Daoy (cell line): Measurements from ENCODE around the gene INTS4. TPM values are rescaled to one million over a fixed set of nuclear protein-coding genes. Genes with fewer than 3 reads are reported as not detected.
"Not testable (repeated sequence)": the region's sequence is repeated elsewhere in the genome, so short reads cannot be mapped to it uniquely, and the experiment has no call there.

ENCODE experiments used
- DNase-seq: peaks from one replicate; pipeline ENCODE4 v3.0.0-alpha.2; 2015; ENCODE audit warnings: low read depth
- total RNA-seq: library from RNA; depleted of rRNA; stranded (reverse); fragments of >200 nt; shearing (Covaris generic); gene quantifications from 2 replicates; pipeline ENCODE4 v1.2.3, GENCODE V29; 2014

INTS4 gene
- total RNA-seq, 1 experiment from 2014 or later, result 35.9 TPM

DNA sequence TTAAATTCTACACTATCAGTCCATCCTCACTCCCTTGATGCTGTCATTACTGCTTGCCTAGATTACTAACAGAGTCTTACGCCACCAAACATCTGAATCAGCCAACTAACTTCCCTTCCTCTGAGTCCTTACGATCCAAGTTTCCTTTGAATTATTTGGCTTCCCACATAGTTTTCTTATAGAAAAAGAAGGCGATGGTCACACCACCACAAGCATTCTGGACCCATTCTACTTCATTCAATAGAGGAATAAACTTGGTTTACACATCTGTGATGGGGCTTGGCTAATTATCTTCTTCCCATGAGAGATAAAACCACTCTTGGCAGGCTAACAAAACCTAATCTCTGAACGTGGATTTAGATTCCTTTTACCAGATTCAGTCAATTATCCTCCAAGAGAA is 35.0 kb downstream of the INTS4 start:
- DNase-seq, result no peak

DNA sequence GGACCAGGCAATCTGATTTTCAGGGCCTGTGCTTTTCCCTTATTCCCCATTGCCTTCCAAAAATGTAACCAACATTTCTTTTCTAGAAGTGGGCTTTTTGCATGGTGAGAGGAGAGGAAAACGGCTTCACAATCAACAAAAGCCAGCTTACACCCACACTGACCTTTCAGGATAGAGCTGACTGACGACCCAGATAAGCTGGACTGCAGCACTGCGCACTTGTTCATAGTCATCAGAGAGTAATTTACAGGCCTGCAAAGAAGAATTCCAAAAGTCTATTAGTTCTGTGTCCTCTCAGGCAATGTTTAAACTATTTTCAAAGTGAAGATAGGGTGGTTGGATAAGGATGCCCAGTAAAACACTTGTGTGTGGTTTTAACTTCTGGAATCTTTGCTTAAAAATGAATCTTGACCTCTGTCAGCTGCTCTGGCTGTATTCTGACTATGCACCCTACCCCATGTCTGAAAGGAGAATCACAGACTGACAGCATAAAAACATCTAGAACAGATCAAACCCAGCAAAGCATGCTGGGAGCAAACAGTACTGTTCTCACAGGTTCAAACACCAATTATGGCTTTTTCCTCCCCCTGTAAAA is 35.8 kb downstream of the INTS4 start:
- not testable (repeated sequence) for DNase-seq

DNA sequence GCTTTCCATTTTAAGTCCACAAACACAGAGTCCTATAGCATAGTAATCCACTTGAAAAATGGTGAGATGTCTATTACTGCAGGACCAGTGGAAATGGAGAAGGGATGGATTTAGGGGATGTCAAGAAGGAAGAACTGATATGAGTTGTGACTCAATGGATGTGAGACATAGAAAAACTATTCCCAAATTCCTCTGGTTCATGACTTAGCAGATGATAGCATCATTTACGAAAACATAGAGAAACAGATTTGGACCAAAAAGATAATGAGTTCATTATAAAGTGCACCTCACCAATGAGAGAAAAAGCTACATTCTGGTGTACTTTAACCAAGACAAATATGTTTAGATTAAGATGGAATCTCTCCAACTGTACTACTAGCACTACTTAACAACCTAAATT is 51.2 kb downstream of the INTS4 start:
- not testable (repeated sequence) for DNase-seq

DNA sequence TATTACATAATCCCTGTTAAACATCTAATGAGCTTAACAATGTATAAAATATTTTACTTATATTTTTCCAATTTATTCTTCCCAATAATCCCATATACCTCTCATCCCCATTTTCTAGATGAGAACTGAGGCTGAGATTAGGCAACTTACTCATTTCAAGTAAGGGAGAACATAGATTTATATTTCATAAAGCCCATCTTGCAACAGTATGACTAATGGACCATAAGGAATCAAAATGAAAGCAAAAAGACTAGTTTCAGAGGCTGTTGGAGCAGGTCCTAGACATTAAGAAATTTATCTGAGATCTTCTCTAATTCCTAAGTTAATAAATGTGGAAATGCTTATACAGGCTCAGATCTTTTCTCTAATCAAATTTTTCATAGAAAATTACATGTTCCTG is 52.0 kb downstream of the INTS4 start:
- DNase-seq, result not testable (repeated sequence)

DNA sequence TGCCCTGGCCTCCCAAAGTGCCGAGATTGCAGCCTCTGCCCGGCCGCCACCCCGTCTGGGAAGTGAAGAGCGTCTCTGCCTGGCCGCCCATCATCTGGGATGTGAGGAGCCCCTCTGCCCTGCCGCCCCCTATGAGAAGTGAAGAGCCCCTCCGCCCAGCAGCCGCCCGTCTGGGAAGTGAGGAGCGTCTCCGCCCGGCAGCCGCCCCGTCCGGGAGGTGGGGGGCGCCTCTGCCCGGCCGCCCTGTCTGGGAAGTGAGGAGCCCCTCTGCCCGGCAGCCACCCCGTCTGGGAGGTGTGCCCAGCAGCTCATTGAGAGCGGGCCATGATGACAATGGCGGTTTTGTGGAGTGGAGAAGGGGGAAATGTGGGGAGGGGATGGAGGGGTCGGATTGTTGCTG is 60.9 kb downstream of the INTS4 start:
- not testable (repeated sequence) for DNase-seq

DNA sequence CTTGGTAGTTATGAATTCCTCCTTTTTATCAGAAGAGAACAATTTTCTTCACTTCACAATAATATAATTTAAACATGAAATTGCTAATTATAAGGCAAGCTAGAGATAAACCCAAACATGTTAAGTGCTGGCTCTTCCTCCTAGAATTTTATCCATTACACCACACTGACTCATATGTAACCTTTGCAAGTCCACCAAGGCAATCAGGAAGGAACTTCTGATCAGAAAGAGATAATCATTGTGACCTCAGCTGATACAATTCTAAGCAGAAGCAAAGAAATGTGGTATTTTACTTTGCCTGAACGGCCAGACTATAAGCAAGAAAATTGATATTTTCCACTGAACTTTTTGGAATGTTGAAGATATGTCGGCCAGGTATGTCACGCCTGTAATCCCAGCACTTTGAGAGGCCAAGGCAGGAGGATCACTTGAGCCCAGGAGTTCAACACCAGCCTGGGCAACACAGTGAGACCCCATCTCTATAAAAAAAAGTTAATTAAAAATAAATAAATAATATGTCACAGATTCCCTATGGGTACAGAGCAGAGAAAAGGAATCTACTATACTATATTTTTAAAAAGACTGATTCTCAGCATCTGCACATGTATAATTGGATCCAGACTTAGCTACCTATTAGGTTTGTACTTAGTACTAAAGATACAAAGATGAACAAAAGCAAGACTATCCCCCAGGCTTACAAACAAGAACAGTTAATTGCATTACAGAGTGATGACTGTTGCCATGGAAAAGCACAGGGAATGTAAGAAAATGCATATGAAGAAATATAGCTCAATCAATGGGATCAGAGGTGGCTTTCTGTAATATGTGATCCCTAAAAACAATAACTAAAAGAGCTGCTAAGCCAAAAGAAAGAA is 63.9 kb downstream of the INTS4 start:
- not testable (repeated sequence) for DNase-seq

DNA sequence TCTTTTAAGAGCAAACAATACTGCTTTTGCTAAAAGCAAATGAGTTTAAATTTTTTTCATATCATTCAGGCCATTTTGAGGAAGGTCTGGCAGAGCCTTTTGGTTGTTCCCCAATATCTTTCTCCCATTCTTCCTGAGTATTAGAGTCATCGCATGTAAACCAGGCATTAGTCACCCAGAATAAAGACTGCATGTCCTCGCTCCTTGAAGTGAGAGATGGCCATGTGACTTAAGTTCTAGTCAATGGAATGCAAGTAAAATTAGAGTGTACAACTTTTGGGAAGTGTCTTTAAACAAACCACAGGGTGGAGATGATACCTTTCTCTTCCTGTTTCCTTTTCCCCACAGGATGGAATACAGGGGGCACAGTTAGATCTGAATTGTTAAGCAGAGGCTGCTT is 76.8 kb downstream of the INTS4 start:
- not testable (repeated sequence) for DNase-seq

- DNase-seq, result peak; percentile 77
Measured at GRCh38 chr11:77914307-77914791, 80.1 kb downstream of the INTS4 start.

DNA sequence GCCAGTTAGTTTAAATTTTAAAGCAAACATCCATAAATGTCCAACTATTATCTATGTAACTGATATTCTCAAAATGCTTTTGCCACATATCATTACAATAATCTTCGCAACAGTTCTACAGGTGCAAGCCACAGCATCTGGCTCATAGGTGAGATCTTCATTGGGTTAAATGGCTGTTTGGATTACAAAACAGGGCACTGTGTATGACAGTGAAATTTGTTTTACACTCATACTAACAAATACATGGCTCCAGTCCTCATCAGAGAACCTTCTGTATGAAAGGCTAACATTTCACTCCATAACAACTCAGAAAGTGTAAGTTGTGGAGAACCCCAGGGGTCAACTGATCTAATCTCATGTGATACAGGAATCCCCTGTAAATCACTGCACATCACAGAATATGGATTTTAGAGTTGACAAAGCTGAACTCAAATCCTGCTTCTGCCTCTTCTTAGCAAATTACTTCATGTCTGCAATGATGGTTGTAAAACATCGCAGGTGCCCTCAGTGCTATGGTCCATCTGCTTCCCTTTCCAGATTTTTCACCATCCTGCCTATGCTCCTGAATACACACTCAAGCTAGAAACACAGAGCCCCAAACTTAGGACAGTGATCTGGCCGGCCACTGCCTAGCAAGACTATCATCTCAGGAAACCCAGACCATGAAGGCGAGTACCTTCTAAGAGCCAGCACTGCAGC is 80.7 kb downstream of the INTS4 start:
- not testable (repeated sequence) for DNase-seq

GRCh38 chr11:77910828-77911227 is 83.6 kb downstream of the INTS4 start:
- not testable (repeated sequence) for DNase-seq

- DNase-seq, result no peak
Measured at GRCh38 chr11:77909277-77909676, 85.2 kb downstream of the INTS4 start.

GRCh38 chr11:77908835-77909234 is 85.6 kb downstream of the INTS4 start:
- DNase-seq, result no peak

DNA sequence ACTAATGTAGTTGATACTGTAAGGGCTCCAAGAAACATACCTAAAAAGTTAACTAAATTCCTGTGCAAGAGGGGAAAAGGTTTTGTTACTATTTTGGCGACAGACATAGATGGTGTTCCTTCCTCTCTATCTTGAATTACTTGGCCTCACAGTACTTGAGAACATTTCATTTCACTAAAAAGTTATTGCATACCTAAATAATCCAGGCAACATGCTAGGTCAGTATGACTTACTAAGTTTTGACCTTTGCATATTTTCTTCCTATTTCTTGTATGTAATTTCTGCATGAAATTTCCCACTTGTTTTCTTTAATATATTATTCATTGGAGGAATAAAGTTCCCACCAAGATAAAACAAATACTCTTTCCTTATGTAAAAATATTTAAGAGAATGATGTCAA is 99.5 kb downstream of the INTS4 start:
- DNase-seq, result not testable (repeated sequence)

- not testable (repeated sequence) for DNase-seq
Measured at GRCh38 chr11:77891703-77892102, 102.8 kb downstream of the INTS4 start.

DNA sequence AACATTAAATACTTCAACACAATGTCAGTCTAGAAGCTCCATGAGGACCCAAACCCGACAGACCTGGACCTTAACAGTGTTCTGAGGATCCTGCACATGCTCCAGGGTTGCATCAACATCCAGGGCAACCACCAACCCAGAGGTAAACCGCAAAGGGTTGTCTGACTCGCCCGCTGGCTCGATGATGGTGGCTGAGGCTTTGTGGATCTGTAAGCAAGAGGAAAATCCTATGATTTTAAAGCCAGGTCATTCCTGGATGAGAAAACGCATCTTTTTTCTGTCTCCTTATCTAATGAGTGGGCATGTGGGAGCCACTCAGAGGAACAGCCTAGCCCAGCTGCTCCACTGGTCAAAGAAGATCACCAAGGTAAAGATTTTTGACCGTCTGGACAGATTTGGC is 103.2 kb downstream of the INTS4 start:
- peak; percentile 35 for DNase-seq

GRCh38 chr11:77890619-77891056 is 103.8 kb downstream of the INTS4 start:
- DNase-seq, result not testable (repeated sequence)

DNA sequence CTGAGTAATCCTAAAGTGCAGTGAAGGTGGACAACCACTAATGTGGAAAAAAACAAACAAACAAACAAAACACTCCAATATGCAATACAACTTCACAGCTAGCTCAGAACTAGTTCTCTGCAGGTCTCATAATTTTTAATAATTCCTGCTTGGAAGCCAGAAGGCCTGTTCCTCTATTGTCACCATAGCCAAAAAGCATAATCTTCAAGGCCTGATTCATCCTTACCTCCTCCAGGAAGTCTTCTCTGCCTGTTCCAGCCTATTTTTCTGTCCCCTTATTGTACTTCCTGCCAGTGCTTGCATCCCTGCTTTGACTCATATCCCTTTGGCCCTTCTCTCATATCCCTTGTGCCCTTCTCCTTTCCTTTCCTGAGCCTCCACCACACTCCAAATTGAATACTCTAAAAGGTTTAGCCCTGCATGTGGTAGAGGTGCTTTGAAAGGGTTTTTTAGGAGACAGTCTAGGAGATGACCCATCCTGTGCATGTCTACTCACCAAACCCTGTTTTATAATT is 104.3 kb downstream of the INTS4 start:
- DNase-seq, result not testable (repeated sequence)

GRCh38 chr11:77889045-77889444 is 105.4 kb downstream of the INTS4 start:
- not testable (repeated sequence) for DNase-seq

DNA sequence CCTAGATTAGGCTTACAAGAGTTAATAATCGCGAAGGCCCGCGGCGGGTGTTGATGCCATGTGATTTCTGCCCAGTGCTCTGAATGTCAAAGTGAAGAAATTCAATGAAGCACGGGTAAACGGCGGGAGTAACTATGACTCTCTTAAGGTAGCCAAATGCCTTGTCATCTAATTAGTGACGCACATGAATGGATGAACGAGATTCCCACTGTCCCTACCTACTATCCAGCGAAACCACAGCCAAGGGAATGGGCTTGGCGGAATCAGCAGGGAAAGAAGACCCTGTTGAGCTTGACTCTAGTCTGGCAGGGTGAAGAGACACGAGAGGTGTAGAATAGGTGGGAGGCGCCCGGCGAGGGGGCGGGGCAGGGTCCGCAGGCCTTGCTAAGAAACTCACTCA is 108.1 kb downstream of the INTS4 start:
- DNase-seq, result no peak

DNA sequence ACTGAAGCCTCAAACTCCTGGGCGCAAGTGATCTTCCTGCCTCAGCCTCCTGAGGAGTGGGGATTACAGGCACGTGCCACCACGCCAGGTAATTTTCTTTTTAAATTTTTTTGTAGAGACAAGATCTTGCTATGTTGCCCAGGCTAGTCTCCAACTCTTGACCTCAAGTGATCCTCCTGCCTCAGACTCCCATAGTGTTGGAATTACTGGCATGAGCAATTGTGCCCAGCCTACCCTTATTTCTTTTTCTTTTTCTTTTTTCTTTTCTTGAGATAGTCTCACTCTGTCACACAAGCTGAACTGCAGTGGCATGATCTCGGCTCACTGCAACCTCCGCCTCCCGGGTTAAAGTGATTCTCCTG is 109.7 kb downstream of the INTS4 start:
- DNase-seq, result no peak

DNA sequence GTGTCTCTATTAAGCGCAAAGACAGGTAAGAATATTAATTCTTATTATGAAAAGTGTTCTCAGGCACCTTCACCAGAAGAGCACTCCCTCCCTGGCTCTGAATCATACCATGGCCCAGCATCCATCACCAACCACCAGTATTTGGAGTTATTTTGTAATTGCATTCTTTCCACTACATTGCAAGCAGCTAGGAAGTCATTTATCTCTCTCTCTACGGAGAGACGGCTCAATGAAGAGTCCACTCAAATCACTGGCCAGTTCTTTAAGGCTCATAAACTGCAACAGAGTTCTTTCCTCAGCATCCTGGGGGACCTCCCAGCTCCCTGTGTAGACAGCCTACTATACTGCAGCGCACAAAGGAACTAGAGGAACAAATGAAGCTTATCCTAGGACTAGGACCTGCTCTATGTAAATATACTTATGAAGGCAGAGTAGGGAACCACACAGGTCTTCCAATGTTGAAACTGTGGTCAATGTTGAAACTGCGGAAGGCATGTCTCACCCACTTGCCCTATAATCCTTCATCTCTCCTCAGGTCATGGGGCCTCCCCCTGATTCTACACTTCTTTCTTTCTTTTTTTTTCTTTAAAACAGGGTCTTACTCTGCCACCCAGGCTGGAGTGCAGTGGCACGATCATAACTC is 110.2 kb downstream of the INTS4 start:
- no peak for DNase-seq

DNA sequence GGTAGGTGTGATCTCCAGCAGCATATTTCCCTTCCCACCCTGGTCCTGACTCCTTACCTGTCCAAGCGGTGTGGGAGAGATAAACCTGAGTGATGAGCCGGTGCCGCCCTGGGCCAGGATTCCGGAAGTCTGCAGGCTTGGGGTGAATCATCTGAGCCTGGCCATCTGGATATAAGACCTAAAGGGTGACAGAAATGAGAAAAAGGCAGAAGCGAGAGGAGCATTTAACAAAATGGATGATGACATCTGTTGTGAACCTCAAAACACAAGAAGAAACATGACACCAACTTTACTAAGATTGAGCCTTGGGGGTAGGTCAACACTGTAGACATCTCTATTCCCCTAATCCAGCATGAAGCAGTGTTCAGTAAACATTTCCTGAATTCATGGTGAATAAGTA is 110.7 kb downstream of the INTS4 start:
- DNase-seq, result no peak
